IPS-NIHi11 (cell line): ENCODE results near the gene TWSG1.
"Not testable (repeated sequence)": the region's sequence is repeated elsewhere in the genome, so short reads cannot be mapped to it uniquely, and the experiment has no call there.

Source experiments
- DNase-seq: peaks from one replicate; pipeline ENCODE4 v3.0.0; 2012; ENCODE audit warnings: mixed read lengths, low spot score

TWSG1 gene

GRCh38 chr18:9335697-9336045 is 1.1 kb downstream of the TWSG1 start:
- DNase-seq = no peak

DNA sequence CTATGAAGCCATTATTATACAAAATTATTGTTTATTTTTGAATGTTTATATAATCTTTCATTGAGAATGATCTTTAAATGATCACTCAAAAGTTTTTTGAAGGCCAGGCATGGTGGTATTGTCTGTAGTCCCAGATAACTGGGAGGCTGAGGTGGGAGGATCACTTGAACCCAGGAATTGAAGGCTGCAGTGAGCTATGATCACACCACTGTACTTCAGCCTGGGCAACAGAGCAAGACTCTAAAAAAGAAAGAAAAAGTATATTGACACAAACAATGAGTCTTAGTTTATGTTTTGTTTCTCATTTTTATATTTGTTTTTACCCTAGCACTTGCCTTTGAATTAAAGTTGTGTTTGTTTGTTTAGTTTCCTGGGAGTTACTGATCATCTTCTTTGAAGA is 2.3 kb downstream of the TWSG1 start:
- no peak for DNase-seq

- no peak for DNase-seq
Observed at GRCh38 chr18:9337873-9338272, 3.3 kb downstream of the TWSG1 start.

DNA sequence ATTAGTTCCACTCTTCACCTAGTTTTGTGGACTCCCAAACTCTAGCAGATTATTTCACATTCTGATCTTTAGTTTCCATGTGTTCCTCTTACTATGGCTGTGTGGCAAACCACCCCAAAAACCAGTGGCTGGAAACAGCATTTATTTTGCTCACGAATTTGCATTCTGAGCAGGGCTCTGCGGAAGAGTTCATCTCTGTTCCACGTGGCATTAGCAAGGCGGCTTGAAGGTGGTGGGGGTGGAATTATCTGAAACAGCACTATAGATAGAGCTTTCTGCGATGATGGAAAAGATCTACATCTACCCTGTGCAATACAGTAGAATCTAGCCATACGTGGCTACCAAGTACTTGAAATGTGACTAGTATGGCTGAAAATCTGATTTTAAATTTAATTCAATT is 5.9 kb downstream of the TWSG1 start:
- DNase-seq = no peak

DNA sequence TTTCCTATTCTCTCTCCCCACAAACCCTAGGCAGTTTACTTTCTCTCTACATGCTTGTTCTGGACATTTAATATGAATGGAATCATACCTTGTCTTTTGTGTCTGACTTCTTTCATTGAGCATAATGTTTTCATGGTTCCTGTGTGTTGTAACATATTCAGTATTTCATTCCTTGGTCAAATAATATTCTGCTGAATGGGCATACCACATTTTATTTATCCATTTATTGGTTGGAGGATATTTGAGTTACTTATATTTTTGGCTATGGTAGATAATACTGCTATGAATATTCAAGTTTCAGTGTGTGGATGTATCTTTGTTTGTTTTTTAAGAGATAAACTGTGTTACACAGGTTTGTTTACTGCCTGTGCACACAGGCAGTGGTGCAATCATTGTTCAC is 9.0 kb downstream of the TWSG1 start:
- no peak for DNase-seq

- no peak for DNase-seq
Observed at GRCh38 chr18:9346775-9347174, 12.2 kb downstream of the TWSG1 start.

- no peak for DNase-seq
Observed at GRCh38 chr18:9348079-9348671, 13.6 kb downstream of the TWSG1 start.

DNA sequence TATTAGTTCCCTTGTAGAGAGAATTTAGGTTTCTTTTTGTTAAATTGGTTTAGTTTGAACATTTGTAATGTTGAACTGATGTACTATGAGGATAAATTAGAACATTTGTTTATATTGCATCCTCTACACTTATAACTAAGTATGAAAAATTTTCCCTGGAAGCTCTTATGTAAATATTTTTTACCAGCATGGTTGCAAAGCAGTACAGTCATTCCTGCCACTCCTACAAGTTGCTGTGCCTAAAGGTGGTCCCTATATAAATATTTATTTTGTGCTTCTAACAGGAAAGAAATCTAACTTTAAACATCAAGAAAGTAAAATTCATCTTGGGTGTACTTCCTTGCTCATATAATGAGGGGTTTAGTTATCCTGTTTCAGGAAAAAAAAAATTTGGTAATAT is 14.2 kb downstream of the TWSG1 start:
- no peak for DNase-seq

DNA sequence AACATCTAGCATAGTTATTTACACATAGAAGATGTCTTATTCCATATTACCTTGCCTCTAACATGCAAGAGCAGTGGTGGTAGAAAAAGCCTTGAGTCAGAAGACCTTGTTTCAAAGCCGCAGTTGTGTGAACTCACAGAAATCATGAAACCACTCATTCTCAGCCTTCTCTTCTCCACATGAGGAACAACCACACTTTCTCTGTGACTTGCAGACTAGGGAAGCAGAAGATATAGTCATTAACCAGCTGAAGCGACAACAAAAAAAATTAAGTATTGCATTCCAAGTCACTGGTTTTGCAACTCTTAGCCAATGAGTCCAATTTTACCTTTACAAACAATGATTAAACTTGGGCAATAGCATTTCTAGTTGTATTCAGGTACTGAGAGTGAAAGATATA is 19.0 kb downstream of the TWSG1 start:
- DNase-seq = no peak

- DNase-seq = no peak
Observed at GRCh38 chr18:9354256-9354655, 19.7 kb downstream of the TWSG1 start.

DNA sequence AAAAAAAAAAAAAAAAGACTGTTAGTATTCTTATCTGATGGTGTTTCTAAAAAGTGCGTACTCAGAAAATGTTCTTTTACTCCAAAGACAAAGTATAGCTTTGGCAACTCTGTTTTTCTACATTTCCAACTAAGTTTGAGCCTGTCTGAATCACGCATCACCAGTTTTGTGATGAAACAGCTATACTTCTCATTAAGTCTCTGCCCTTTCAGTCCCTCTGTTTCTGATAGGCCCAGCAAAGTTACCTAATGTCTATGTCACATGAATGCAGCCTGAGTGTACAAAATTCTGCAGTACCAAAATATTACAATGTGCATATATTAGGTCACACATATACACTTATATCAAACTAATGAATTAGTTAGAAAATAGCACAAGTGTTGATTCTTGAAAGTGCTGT is 22.4 kb downstream of the TWSG1 start:
- no peak for DNase-seq

- no peak for DNase-seq
Observed at GRCh38 chr18:9359796-9360195, 25.2 kb downstream of the TWSG1 start.

- no peak for DNase-seq
Observed at GRCh38 chr18:9361191-9361590, 26.6 kb downstream of the TWSG1 start.

DNA sequence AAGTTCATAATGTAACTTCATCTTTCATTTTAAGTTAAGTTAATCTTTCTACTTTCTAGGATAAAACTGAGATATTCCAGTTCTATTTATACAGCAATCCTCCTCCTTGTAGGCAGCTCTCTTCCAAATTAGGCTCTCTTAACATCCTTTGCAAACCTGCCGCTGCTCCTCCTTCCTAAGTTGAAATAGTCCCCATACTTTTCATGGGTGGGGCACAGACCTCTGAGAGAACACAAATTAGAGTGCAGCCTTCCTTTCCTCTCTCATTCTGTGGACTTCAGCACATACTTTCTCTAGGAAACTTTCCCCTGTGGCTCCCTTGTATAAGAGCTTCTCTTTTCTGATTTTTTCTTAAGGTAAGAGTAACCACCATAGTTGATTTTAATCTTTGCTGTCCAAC is 28.3 kb downstream of the TWSG1 start:
- peak; percentile 17 for DNase-seq

DNA sequence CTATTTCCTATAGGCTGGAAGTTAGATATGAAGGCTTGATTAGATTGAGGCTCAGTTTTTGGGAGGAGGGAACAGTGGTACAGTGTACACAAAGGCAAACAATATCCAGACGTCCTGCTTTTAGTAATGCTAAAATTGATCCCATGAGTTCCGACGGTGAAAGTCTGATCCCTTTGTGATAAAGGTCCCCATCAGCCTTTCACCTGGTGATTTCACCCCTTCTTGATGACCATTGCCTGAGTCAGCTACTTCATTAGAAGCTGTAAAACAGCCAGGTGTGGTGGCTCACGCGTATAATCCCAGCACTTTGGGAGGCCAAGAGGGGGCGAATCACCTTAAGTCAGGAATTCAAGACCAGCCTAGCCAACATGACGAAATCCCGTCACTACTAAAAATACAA is 29.7 kb downstream of the TWSG1 start:
- DNase-seq = no peak

GRCh38 chr18:9365406-9365805 is 30.8 kb downstream of the TWSG1 start:
- DNase-seq = no peak

DNA sequence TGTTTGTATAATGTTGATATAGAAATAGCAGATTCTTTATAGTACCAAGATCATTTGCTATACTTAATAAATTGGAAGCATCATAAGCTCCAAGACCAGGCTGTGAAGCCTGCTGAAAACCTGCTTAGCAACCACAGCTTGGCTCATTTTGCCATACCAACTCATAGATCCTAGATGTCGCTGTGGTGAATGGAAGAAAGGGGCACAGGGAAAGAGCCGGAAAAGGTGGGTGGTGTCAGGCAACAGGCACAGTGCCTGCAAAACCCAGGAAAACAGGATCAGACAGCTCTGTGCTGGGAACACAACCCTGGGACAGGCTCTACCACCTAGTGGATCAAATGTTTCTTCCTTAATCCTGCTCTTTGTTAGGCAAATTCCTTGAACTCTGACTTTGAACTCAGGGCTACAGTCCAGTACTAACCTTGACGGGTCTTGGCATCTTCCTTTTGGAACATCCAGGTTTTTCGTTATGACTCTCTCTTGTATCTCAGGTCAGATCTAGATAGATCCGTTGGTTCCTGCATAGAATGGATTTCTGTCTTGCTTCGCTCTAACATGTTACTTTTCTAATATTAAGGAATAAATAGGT is 31.6 kb downstream of the TWSG1 start:
- peak; percentile 84 for DNase-seq

DNA sequence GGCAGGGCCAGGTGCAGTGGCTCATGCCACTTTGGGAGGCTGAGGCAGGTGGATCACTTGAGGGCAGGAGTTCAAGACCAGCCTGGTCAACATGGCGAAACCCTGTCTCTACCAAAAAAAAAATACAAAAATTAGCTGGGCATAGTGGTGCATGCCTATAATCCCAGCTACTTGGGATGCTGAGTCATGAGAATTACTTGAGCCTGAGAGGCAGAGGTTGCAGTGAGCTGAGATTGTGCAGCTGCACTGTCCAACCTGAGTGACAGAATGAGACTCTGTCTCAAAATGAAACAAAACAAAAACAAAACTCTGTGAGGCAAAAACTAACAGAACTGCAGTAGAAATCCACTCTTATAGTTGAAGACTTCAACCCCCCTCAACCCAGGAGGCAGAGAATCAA is 38.7 kb downstream of the TWSG1 start:
- DNase-seq = not testable (repeated sequence)

DNA sequence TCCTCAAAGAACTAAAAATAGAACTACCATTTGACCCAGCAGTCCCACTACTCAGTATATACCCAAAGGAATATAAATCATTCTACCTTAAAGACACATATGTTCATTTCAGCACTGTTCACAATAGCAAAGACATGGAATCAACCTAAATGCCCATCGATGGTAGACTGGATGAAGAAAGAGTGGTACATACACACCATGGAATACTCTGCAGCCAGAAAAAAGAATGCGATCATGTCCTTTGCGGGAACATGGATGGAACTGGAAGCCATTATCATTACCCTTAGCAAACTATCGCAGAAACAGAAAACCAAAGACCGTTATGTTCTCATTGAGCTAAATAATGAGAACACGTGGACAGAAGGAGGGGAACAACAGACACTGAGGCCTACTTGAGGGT is 44.5 kb downstream of the TWSG1 start:
- no peak for DNase-seq

GRCh38 chr18:9380101-9380500 is 45.5 kb downstream of the TWSG1 start:
- DNase-seq = no peak

DNA sequence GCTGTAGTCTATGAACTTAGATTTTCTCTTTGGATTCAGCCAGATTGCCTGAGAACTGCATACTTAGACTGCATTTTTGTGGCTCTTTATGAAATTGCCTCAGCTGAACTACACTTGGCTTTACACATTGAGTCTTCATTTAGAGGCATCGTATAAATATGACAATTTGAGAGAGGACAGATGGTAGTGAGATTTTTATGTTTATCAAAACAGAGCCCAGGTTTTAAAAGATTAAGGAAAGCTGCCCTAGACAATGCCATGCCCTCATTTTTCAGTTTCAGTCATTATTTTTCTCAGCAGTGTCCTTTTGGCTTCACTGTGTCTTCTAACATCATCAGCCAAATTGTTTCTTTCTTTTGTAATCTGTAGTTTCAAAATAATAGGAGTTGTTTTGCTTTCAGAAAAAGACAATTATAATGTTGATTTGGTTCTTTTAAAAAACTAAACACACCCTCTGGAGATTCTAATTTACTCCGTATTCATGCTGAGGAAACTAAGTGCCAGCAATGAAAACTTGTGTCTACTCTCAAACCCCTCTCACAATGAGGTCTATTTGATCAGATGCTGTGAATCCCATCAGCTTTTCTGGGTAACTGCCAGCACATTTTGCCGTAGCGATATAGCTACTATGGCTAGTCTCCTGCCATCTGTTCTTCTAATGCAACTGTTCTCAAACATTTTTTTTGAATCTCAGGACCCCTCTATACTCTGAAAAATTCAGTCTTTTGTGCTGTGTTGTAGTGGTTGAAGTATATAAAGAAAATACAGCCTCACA is 46.2 kb downstream of the TWSG1 start:
- no peak for DNase-seq

GRCh38 chr18:9386879-9387278 is 52.3 kb downstream of the TWSG1 start:
- DNase-seq = no peak

DNA sequence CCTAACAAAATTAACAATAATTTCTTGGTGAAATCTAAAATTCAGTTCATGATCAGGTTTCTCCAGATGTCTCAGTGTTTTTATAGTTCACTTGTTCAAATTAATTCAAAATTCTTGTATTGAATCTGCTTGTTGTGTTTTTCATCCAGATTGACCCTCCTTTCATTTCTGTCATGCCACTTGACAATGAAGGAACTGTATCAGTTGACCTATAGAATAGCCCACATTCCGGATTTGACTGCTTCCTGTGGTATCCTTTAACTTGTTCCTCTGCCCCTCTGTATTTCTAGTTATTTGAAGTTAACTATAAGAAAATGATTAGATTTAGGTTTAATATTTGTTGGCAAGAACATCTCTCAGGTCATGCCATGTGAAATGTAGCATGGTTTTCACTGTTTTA is 53.3 kb downstream of the TWSG1 start:
- DNase-seq = no peak

- DNase-seq = no peak
Observed at GRCh38 chr18:9389706-9390105, 55.1 kb downstream of the TWSG1 start.
